ENCODE results near the gene RBM6. TPM values are rescaled to one million over a fixed set of nuclear protein-coding genes. Genes with fewer than 3 reads are reported as not detected.

Gene RBM6
- total RNA-seq, 2 donors from 2014 or later: 123 to 146 TPM

DNA sequence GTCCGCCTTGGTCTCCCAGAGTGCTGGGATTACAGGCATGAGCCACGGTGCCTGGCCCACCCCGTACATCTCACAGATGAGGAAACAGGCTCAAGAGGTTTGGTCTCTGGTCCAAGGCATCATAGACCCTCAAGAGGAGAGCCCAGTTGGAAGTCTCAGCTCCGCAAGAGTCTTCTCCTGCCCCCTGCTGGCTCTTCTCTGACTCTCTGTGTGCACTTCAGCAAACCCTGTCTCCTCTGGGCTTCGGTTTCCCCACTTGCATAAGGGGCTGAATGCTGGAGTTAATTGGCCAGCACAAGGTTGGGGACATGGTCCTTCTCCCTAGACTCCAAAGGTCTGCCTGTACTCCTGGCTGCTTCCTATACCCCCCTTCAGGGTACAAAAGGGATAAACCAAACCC lies 40.1 kb upstream of the RBM6 start:
- no peak overlapping the region for H3K4me3 ChIP-seq
- ATAC-seq (no peak), DNase-seq (no peak)
- H3K27ac ChIP-seq: peak overlapping the region; percentile 68 to 90 (median 80)
- WGBS, 2 donors: 83% methylated on average over 5 of the region's 5 CpGs; no CpG with 5 or more reads in 1 of the 2 donors
- H3K36me3 ChIP-seq (replicated peaks in 1 of 2; ENCODE audit: insufficient read depth in 1 of 2, low read depth in 2 of 2): no peaks in the 10 kb centered on the region
- H3K4me1 ChIP-seq: peaks cover 44% of the 10 kb centered on the region
- TF ChIP-seq POLR2A (IDR thresholded peaks at IDR 0.05) (no peak), CTCF (IDR thresholded peaks at IDR 0.05) (no peak)
- H3K9me3 ChIP-seq: no peaks in the 10 kb centered on the region
- intact Hi-C loops (cut with DNase I): no loop called here
- no peaks in the 10 kb centered on the region for H3K27me3 ChIP-seq

- intact Hi-C loops (cut with DNase I): no loop called here
- TF ChIP-seq CTCF (IDR thresholded peaks at IDR 0.05): peak in 3 of 7 experiments; percentile 24 to 36 (median 35)
- peak; percentile 29 to 55 (median 48) for TF ChIP-seq POLR2A (IDR thresholded peaks at IDR 0.05)
- no peaks in the 10 kb centered on the region for H3K9me3 ChIP-seq
- peak; percentile 86 to 95 (median 92) for DNase-seq
- WGBS, 2 donors: 18% methylated on average over 8 of the region's 8 CpGs; no CpG with 5 or more reads in 1 of the 2 donors
- peak overlapping the region; percentile 68 to 90 (median 80) for H3K27ac ChIP-seq
- no peaks in the 10 kb centered on the region for H3K27me3 ChIP-seq
- peaks cover 47% of the 10 kb centered on the region for H3K4me1 ChIP-seq
- peak; percentile 83 for ATAC-seq
- H3K36me3 ChIP-seq (replicated peaks in 1 of 2; ENCODE audit: insufficient read depth in 1 of 2, low read depth in 2 of 2): no peaks in the 10 kb centered on the region
- H3K4me3 ChIP-seq: no peak overlapping the region
These were observed 39.3 kb upstream of the RBM6 start for GRCh38 chr3:49900491-49901153.

DNA sequence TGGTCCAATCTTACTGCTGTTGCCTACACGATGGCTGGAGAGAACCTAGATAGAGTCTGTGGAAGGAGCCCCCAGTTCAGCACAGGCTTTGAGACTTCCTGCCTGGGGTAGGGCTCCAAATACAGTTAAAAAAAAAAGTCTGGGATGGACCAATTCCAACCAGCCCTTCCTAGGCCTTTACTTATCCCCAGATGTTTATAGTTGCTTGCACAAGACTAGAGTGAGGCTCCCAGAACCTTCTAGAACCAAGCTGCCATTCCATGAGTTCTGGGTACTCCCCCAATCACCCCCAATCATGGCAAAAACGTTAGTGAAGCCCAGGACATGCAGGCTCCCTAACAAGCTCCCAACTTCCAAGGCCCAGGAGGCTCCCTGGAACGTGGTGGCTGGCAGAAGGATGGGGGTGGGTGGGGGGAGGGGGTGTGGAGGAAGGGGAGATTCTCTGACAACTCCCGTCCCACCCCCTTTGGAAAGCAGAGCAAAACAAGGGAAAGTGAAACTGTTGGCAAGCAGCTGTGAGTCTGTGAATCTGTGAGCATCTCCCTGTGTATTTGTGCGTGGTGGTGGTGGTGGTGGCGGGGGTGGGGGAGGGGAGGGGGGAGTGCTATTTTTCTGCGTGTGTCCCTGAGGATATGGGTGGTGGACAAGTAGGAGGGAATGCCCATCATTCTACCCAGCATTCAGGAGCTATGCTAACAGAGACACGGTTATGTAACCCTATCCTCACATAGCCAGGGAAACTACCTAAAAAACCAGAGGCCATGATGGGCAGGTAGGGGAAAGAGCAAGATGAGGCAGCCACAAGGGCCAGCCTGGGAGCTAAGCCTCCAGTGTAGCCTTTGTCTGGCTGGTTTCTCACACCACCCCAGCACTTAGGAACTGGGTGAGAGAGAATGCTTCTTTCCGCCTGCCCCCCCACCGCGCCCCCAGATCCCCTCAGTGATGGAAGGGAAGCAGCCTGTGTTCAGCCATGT lies 38.3 kb upstream of the RBM6 start:
- H3K27ac ChIP-seq: peak overlapping the region; percentile 68 to 90 (median 80)
- WGBS, 2 donors: 72% methylated on average over 5 to 10 of the region's 11 CpGs
- no peak overlapping the region for H3K4me3 ChIP-seq
- no peaks in the 10 kb centered on the region for H3K9me3 ChIP-seq
- DNase-seq: no peak
- no peaks in the 10 kb centered on the region for H3K36me3 ChIP-seq (replicated peaks in 1 of 2; ENCODE audit: insufficient read depth in 1 of 2, low read depth in 2 of 2)
- intact Hi-C loops (cut with DNase I): no loop called here
- peaks cover 57% of the 10 kb centered on the region for H3K4me1 ChIP-seq
- ATAC-seq: no peak
- TF ChIP-seq POLR2A (IDR thresholded peaks at IDR 0.05) (no peak), CTCF (IDR thresholded peaks at IDR 0.05) (no peak)
- H3K27me3 ChIP-seq: no peaks in the 10 kb centered on the region

GRCh38 chr3:49902511-49903345 lies 37.2 kb upstream of the RBM6 start:
- 87 to 91% methylated on average over 9 to 41 of the region's 44 CpGs for WGBS, 2 donors
- Histone ChIP-seq H3K4me1 (peaks cover 58% of the 10 kb centered on the region), H3K9me3 (no peaks in the 10 kb centered on the region), H3K27me3 (no peaks in the 10 kb centered on the region), H3K27ac (peak overlapping the region in 3 of 4 donors; percentile 56 to 78 (median 71)), H3K4me3 (no peak overlapping the region), H3K36me3 (replicated peaks in 1 of 2; ENCODE audit: insufficient read depth in 1 of 2, low read depth in 2 of 2) (no peaks in the 10 kb centered on the region)
- DNase-seq (peak in 1 of 4 donors; percentile 9), ATAC-seq (no peak)
- TF ChIP-seq POLR2A (IDR thresholded peaks at IDR 0.05) (no peak), CTCF (IDR thresholded peaks at IDR 0.05) (no peak)
- intact Hi-C loops (cut with DNase I): no loop called here

All from body of pancreas (tissue), 4 donors.